Brain microvascular endothelial cell (primary cell): ENCODE measurements around the gene EHF.

Experiments
- DNase-seq: peaks from one replicate; pipeline ENCODE4 v3.0.0-alpha.2; 2020
- H3K27ac ChIP-seq: fragments of 250-450 bp; sonication (Bioruptor Pico); 2 replicates; pipeline ENCODE4 v1.5.1; 2020; ENCODE audit warnings: mild to moderate bottlenecking, moderate library complexity
- H3K27me3 ChIP-seq: fragments of 250-450 bp; sonication (Bioruptor Pico); replicated peaks from 2 replicates; pipeline ENCODE4 v1.5.1; 2020; ENCODE audit warnings: mild to moderate bottlenecking
- H3K36me3 ChIP-seq: fragments of 250-450 bp; sonication (Bioruptor Pico); replicated peaks from 2 replicates; pipeline ENCODE4 v1.5.1; 2020; ENCODE audit warnings: mild to moderate bottlenecking
- H3K4me3 ChIP-seq: 2 replicates; pipeline ENCODE4 v1.5.1; 2011; ENCODE audit warnings: low read depth, mild to moderate bottlenecking, control low read depth, low read length, moderate library complexity
- CTCF ChIP-seq: IDR thresholded peaks from 2 replicates; pipeline ENCODE4 v1.5.1; 2011; ENCODE audit warnings: low read depth, mild to moderate bottlenecking, moderate library complexity, low read length, control low read depth, inconsistent platforms; ENCODE audit errors: missing control alignments
- in situ Hi-C: cut with HindIII; loops from 2 replicates; pipeline ENCODE4 v1.10.0; 2017; ENCODE audit warnings: low sequenced_read_pairs, low pct_ligation_motif_present

Gene EHF

DNA sequence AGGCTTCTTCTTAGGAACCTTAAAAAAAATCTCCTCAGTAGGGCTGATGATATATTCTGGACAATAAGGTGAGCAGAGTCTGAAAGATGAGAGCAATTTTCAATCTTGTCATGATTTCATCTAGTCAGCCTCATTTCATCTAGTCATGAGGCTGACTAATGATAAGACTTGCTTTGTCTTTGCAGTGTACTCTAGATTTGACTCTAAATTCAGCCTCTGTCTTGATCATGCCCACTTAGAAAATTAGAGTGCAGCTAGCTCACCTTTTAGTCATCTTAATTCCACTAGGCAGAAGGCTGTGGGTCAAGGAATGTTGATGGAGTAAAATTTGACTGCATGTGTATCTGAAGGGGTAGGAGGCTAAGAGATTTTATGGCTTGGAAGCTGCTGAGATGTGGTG lies 5.5 kb downstream of the EHF start:
- Histone ChIP-seq H3K27me3 (no peaks in the 10 kb centered on the region), H3K27ac (no peak overlapping the region), H3K36me3 (no peaks in the 10 kb centered on the region), H3K4me3 (no peak overlapping the region)
- in situ Hi-C loops = no loop called here
- no peak for DNase-seq
- no peak for TF ChIP-seq CTCF

DNA sequence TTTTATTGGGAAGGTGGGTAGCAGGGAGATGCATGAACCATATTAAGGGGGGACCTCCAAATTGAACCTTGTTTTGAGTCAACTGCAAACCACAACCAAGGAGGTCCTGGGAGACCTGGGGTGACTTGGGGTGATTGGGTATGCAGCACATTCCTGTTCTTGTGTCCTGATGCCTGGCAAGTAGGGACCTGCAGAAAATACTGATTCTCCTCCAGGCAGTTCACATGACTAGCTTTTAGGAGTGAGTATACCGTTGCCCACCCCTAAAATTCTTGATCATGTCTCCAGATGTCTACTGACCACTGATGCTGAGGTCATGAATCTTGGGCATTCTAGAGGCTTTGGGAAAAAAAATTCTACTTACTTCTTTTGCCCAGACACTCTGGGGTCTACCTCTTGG lies 6.3 kb downstream of the EHF start:
- TF ChIP-seq CTCF = no peak
- DNase-seq = no peak
- H3K36me3 ChIP-seq = no peaks in the 10 kb centered on the region
- no peak overlapping the region for H3K27ac ChIP-seq
- in situ Hi-C loops = no loop called here
- no peak overlapping the region for H3K4me3 ChIP-seq
- H3K27me3 ChIP-seq = no peaks in the 10 kb centered on the region

DNA sequence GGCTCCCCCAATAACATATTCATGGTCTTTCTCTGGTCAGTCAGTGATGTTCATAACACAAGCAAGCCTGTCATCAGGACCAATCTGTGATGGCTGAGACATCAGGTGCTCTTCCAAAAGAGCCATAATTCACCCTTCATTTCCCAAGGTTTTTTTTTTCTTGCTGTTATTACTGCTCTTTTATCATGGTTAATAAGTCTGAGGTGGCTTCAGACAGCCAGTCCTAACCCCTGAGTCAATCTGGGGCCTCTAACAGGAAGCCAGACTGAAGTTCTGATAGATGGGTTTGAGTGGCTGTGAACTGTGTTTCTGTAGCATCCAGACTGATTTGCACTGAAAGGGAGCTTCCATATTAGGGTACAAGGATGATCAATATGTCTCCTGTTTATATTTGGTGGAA lies 8.8 kb downstream of the EHF start:
- no peak overlapping the region for H3K4me3 ChIP-seq
- TF ChIP-seq CTCF = no peak
- H3K36me3 ChIP-seq = no peaks in the 10 kb centered on the region
- no peaks in the 10 kb centered on the region for H3K27me3 ChIP-seq
- in situ Hi-C loops = no loop called here
- no peak overlapping the region for H3K27ac ChIP-seq
- DNase-seq = no peak

- Histone ChIP-seq H3K4me3 (no peak overlapping the region), H3K27ac (no peak overlapping the region), H3K36me3 (no peaks in the 10 kb centered on the region), H3K27me3 (no peaks in the 10 kb centered on the region)
- in situ Hi-C loops = no loop called here
- no peak for DNase-seq
- no peak for TF ChIP-seq CTCF
Observed at GRCh38 chr11:34630544-34630943, 9.7 kb downstream of the EHF start.

- no peak for DNase-seq
- no peak for TF ChIP-seq CTCF
- no peak overlapping the region for H3K4me3 ChIP-seq
- H3K27ac ChIP-seq = no peak overlapping the region
- H3K27me3 ChIP-seq = no peaks in the 10 kb centered on the region
- no peaks in the 10 kb centered on the region for H3K36me3 ChIP-seq
- in situ Hi-C loops = no loop called here
Observed at GRCh38 chr11:34631297-34631696, 10.4 kb downstream of the EHF start.

DNA sequence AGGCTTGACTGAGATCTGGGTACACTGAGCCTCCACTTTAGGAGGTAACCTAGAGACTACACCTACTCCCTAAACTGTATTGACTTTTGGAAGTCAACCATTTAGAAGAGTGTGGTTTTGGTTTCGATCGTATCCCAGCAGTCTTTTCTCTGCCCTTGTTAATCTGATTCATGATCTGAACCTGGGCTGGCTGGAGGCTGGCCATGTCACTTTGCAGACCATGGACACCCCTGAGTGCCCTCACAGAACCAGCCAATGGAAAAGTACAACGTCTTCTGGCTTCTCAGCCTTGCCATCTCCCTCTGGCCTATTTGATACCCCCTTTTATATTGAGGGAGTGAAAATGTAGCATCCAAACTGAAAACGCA lies 10.8 kb downstream of the EHF start:
- Histone ChIP-seq H3K27me3 (no peaks in the 10 kb centered on the region), H3K4me3 (no peak overlapping the region), H3K36me3 (no peaks in the 10 kb centered on the region), H3K27ac (no peak overlapping the region)
- TF ChIP-seq CTCF = no peak
- DNase-seq = no peak
- in situ Hi-C loops = no loop called here
